HepG2 (cell line): ENCODE data around the gene ERF. TPM values are rescaled to one million over a fixed set of nuclear protein-coding genes. Genes with fewer than 3 reads are reported as not detected.

ENCODE experiments used
- ARNT2 ChIP-seq: sonication (generic); formaldehyde crosslinking; IDR thresholded peaks from 2 replicates; pipeline ENCODE4 v1.8.0; 2022; ENCODE audit warnings: mild to moderate bottlenecking, low read depth, missing genetic modification reagents, moderate library complexity
- GMEB2 ChIP-seq: IDR thresholded peaks from 2 replicates; pipeline ENCODE4 v1.6.1; 2016; ENCODE audit warnings: missing biosample characterization, missing genetic modification reagents, low read depth
- KLF12 ChIP-seq: sonication (generic); formaldehyde crosslinking; IDR thresholded peaks from 2 replicates; pipeline ENCODE4 v1.4.0; 2020; ENCODE audit warnings: missing genetic modification reagents, borderline replicate concordance
- MLXIP ChIP-seq: sonication (generic); formaldehyde crosslinking; IDR thresholded peaks from 2 replicates; pipeline ENCODE4 v1.9.0; 2021; ENCODE audit warnings: missing genetic modification reagents, borderline replicate concordance
- MXD4 ChIP-seq: IDR thresholded peaks from 2 replicates; pipeline ENCODE4 v1.6.1; 2016; ENCODE audit warnings: mild to moderate bottlenecking, missing biosample characterization, missing genetic modification reagents
- PCBP1 ChIP-seq: fragments of 200-400 bp; formaldehyde crosslinking; IDR thresholded peaks from 2 replicates; pipeline ENCODE4 v1.6.1; 2017; ENCODE audit warnings: mild to moderate bottlenecking, low read depth, low read length, borderline replicate concordance
- SP5 ChIP-seq: IDR thresholded peaks from 2 replicates; pipeline ENCODE4 v1.6.1; 2016; ENCODE audit warnings: low read depth, borderline replicate concordance
- YY1 ChIP-seq: IDR thresholded peaks from 2 replicates; pipeline ENCODE4 v1.6.1; 2011; ENCODE audit warnings: low read length, low read depth, moderate library complexity, mild to moderate bottlenecking; ENCODE audit not compliant: insufficient read depth, insufficient replicate concordance
- ZBTB14 ChIP-seq: sonication (generic); formaldehyde crosslinking; IDR thresholded peaks from 2 replicates; pipeline ENCODE4 v1.4.0; 2020; ENCODE audit warnings: missing genetic modification reagents
- ZNF121 ChIP-seq: sonication (generic); formaldehyde crosslinking; IDR thresholded peaks from 2 replicates; pipeline ENCODE4 v1.5.0; 2020; ENCODE audit warnings: mild to moderate bottlenecking, missing genetic modification reagents
- ZNF124 ChIP-seq: sonication (generic); formaldehyde crosslinking; IDR thresholded peaks from 2 replicates; pipeline ENCODE4 v1.4.0; 2020; ENCODE audit warnings: missing genetic modification reagents
- ZNF260 ChIP-seq: sonication (generic); formaldehyde crosslinking; IDR thresholded peaks from 2 replicates; pipeline ENCODE4 v1.4.0; 2020; ENCODE audit warnings: missing genetic modification reagents, low read depth, mild to moderate bottlenecking, borderline replicate concordance
- ZNF570 ChIP-seq: sonication (generic); formaldehyde crosslinking; IDR thresholded peaks from 2 replicates; pipeline ENCODE4 v1.4.0; 2020; ENCODE audit warnings: mild to moderate bottlenecking, missing genetic modification reagents, borderline replicate concordance
- ZNF678 ChIP-seq: sonication (generic); formaldehyde crosslinking; IDR thresholded peaks from 2 replicates; pipeline ENCODE4 v1.4.0; 2020; ENCODE audit warnings: mild to moderate bottlenecking, missing genetic modification reagents
- polyA plus RNA-seq, 8 experiments: library from polyadenylated mRNA; depleted of rRNA in 3 of 8; stranded (reverse) in 7 of 8; unstranded in 1 of 8; fragments of >200 nt; fragmentation: Illumina TruSeq in 4 of 8; extraction: Trizol in 4 of 8; gene quantifications; 2 replicates each; pipeline versions ENCODE4 v1.2.1 to v1.2.3, GENCODE V29; 2011 to 2016; ENCODE audit warnings: low read depth in 4 of 8, missing spikeins in 1 of 8, mixed read lengths in 1 of 8; ENCODE audit not compliant: insufficient read depth in 1 of 8
- total RNA-seq, 5 experiments: library from RNA; depleted of rRNA; stranded (reverse); fragments of >200 nt; fragmentation: Illumina TruSeq; extraction: Trizol; gene quantifications; 2 replicates each; pipeline ENCODE4 v1.2.3, GENCODE V29; 2016; ENCODE audit warnings: low read depth in 1 of 5
- TF ChIP-seq, protein P1 (sequence below): sonication (generic); formaldehyde crosslinking; conservative IDR thresholded peaks from 2 replicates; pipeline ENCODE4 v1.4.0; 2020; ENCODE audit warnings: missing genetic modification reagents
- TF ChIP-seq, protein P2 (sequence below): sonication (generic); formaldehyde crosslinking; IDR thresholded peaks from 2 replicates; pipeline ENCODE4 v1.9.0; 2022; ENCODE audit warnings: missing genetic modification reagents, mild to moderate bottlenecking, borderline replicate concordance

ERF gene
- total and polyA plus RNA-seq, 2 of the 13 experiments (the other 11 are each of a cell fraction or from before 2014, with no cell fraction given): 67.1 to 69.9 TPM

GRCh38 chr19:42254850-42255765, at the start of gene ERF (continued):
- no peak for TF ChIP-seq ZNF570 (CRISPR knock-in tag)
- TF ChIP-seq, protein P1, sequence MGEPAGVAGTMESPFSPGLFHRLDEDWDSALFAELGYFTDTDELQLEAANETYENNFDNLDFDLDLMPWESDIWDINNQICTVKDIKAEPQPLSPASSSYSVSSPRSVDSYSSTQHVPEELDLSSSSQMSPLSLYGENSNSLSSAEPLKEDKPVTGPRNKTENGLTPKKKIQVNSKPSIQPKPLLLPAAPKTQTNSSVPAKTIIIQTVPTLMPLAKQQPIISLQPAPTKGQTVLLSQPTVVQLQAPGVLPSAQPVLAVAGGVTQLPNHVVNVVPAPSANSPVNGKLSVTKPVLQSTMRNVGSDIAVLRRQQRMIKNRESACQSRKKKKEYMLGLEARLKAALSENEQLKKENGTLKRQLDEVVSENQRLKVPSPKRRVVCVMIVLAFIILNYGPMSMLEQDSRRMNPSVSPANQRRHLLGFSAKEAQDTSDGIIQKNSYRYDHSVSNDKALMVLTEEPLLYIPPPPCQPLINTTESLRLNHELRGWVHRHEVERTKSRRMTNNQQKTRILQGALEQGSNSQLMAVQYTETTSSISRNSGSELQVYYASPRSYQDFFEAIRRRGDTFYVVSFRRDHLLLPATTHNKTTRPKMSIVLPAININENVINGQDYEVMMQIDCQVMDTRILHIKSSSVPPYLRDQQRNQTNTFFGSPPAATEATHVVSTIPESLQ: no peak
- TF ChIP-seq GMEB2 (CRISPR knock-in tag): no peak
- TF ChIP-seq ZNF121 (CRISPR knock-in tag): peak; percentile 74
- peak; percentile 42; the same call in 1 of the 2 replicates for TF ChIP-seq ARNT2
- peak; percentile 31 for TF ChIP-seq YY1
- TF ChIP-seq KLF12 (CRISPR knock-in tag): 0 out of 2 replicates have a peak, but pooled peaks have one; percentile 9
- TF ChIP-seq, protein P2, sequence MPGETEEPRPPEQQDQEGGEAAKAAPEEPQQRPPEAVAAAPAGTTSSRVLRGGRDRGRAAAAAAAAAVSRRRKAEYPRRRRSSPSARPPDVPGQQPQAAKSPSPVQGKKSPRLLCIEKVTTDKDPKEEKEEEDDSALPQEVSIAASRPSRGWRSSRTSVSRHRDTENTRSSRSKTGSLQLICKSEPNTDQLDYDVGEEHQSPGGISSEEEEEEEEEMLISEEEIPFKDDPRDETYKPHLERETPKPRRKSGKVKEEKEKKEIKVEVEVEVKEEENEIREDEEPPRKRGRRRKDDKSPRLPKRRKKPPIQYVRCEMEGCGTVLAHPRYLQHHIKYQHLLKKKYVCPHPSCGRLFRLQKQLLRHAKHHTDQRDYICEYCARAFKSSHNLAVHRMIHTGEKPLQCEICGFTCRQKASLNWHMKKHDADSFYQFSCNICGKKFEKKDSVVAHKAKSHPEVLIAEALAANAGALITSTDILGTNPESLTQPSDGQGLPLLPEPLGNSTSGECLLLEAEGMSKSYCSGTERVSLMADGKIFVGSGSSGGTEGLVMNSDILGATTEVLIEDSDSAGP (CRISPR knock-in tag): peak; percentile 97
- TF ChIP-seq ZNF678 (CRISPR knock-in tag): no peak
- no peak for TF ChIP-seq ZNF260 (CRISPR knock-in tag)
- TF ChIP-seq ZBTB14 (CRISPR knock-in tag): no peak
- peak; percentile 45; the same call in 1 of the 2 replicates for TF ChIP-seq SP5 (CRISPR knock-in tag)
- 0 out of 2 replicates have a peak, but pooled peaks have one; percentile 17 for TF ChIP-seq ZNF124 (CRISPR knock-in tag)
- TF ChIP-seq MLXIP: no peak
- TF ChIP-seq PCBP1: 0 out of 2 replicates have a peak, but pooled peaks have one; percentile 3
- TF ChIP-seq MXD4 (CRISPR knock-in tag): no peak
